ENCODE measurements around the gene WNK4.

The WNK4 gene

DNA sequence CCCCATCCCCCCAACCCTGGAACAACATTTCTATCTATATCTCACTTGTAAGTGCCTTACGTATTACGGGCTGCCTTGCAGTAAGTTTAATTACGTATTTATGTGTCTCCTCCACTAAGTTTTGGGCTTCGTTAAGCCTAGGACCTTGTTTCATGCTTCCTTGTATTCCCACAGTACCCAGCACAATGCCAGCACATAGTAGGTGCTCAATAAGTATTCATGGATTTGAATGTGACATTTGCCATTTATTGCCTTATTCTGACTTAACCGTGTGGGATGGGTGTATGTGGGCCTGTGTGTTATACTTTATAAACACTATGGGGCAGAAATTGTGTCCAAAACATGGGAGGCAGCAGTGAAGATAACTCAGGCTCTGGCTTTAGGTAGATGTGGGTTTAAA is 12.1 kb downstream of the WNK4 start:
- no peak for TF ChIP-seq JUND (IDR thresholded peaks at IDR 0.05; ENCODE audit: low read depth)
- DNase-seq (ENCODE audit: low read depth in 1 of 2, low spot score in 1 of 2) = no peak
- in situ Hi-C loops (cut with HindIII; ENCODE audit: low pct_unique_long_range_greater_than_20kb, low sequenced_read_pairs) = no loop called here

DNA sequence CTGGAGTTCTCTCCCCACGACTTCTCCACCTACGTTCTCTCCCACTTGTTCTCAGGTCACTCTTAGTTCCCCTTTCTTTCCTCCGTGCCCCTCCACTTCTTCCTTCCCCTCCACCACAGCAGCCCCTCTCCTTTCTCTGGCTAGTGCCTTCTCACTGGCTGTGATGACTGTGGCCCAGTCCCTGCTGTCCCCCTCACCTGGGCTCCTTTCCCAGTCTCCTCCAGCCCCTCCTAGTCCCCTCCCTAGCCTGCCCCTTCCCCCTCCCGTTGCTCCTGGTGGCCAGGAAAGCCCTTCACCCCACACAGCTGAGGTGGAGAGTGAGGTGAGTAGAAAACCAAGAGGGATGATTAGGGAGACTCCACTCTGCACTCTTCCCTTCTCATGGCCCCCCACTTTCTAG is 14.7 kb downstream of the WNK4 start:
- in situ Hi-C loops (cut with HindIII; ENCODE audit: low pct_unique_long_range_greater_than_20kb, low sequenced_read_pairs) = no loop called here
- DNase-seq (ENCODE audit: low read depth in 1 of 2, low spot score in 1 of 2) = no peak
- no peak for TF ChIP-seq JUND (IDR thresholded peaks at IDR 0.05; ENCODE audit: low read depth)

DNA sequence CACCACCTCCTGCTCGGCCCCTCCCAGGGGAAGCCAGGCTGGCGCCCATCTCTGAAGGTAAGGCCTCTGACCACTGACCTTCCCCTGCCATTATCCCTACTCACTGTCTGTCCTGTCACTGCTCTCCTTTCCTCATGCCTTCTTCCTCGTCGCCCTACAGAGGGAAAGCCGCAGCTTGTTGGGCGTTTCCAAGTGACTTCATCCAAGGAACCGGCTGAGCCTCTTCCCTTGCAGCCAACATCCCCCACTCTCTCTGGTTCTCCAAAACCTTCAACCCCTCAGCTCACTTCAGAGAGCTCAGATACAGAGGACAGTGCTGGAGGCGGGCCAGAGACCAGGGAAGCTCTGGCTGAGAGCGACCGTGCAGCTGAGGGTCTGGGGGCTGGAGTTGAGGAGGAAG is 15.1 kb downstream of the WNK4 start:
- no peak for DNase-seq (ENCODE audit: low read depth in 1 of 2, low spot score in 1 of 2)
- in situ Hi-C loops (cut with HindIII; ENCODE audit: low pct_unique_long_range_greater_than_20kb, low sequenced_read_pairs) = no loop called here
- no peak for TF ChIP-seq JUND (IDR thresholded peaks at IDR 0.05; ENCODE audit: low read depth)

DNA sequence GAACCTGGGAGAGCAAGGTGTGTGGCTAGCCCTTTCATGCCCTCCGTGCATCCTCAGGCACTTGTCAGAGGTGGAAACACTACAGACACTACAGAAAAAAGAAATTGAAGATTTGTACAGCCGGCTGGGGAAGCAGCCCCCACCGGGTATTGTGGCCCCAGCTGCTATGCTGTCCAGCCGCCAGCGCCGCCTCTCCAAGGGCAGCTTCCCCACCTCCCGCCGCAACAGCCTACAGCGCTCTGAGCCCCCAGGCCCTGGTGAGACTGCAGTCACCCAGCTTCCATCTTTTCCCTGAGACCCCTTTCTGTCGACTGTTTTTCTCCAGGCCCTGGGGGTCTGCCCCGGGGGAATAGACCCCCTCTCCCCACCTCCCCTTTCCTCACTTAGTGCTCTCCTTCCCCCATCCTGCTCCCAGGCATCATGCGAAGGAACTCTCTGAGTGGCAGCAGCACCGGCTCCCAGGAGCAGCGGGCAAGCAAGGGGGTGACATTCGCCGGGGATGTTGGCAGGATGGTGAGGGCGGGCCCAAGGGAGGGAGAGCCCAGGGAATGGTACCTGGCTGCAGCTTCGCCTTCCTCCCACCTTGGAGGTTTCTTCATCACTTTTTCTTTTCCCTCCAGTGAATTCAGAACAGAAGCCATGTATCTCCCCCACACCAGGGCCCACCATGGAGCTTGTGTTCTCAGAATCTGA is 15.8 kb downstream of the WNK4 start:
- no peak for DNase-seq (ENCODE audit: low read depth in 1 of 2, low spot score in 1 of 2)
- no peak for TF ChIP-seq JUND (IDR thresholded peaks at IDR 0.05; ENCODE audit: low read depth)
- in situ Hi-C loops (cut with HindIII; ENCODE audit: low pct_unique_long_range_greater_than_20kb, low sequenced_read_pairs) = no loop called here

DNA sequence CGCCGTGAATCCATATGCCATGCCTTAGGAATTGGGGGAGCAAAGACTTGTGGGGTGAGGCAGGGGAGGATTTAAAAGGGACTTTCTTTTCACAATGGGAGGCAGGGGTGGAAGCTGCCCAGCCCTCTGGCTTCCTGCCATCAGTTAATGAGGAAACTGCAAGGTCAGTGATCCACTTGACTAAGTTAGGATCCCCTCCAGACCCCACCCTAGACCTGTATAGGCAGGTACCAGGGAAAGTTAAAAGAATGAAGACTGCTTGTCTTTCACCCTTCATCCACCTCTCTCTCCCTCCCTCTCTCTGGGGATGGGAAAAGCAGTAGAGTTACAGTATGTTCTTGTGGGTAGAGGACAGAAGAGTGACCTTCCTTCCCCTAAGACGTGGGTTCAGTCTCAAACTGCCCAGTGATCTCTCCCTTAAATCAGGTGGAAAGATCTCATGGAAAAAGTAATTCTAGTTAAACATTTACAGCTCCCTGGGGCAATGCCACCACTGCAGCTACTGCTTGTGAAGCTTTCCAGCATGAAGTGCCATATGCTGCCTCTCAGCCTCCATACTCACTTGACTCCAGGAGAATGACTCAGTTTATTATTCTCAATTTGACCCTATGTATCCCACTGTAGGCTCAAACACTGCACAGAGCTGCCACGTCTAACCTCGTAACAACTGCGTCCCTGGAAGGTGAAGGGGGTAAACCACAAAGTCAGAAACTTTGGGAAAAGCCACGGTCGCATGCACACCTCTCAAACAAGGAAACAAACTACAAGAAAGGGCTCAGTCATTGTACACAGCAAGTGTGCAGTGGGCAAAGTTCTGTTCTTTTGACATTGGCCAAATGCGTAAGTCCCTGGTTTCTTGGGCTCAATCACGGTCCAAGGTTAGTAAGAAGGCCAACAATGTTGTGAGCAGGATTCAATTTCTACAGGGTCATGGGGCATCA is 16.9 kb downstream of the WNK4 start:
- in situ Hi-C loops (cut with HindIII; ENCODE audit: low pct_unique_long_range_greater_than_20kb, low sequenced_read_pairs) = no loop called here
- TF ChIP-seq JUND (IDR thresholded peaks at IDR 0.05; ENCODE audit: low read depth) = no peak
- no peak for DNase-seq (ENCODE audit: low read depth in 1 of 2, low spot score in 1 of 2)

DNA sequence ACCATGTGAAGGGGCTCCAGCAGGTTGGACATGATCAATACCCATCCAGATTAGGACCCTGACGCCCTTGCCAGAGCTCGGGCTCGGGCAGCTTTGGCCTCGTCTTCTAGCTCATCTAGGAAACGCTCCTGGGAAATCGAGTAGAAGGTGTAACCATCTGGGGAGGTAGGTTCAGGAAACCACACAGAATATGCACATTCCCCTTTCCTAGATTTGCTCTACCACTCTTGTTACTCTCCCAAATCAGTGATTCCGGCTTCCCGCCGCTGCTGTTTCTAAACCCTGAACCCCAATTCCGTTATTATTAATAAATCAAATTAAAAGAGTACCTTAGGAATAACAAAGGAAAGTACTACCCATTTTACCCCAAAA is 17.6 kb downstream of the WNK4 start:
- no peak for TF ChIP-seq JUND (IDR thresholded peaks at IDR 0.05; ENCODE audit: low read depth)
- in situ Hi-C loops (cut with HindIII; ENCODE audit: low pct_unique_long_range_greater_than_20kb, low sequenced_read_pairs) = no loop called here
- no peak for DNase-seq (ENCODE audit: low read depth in 1 of 2, low spot score in 1 of 2)

DNA sequence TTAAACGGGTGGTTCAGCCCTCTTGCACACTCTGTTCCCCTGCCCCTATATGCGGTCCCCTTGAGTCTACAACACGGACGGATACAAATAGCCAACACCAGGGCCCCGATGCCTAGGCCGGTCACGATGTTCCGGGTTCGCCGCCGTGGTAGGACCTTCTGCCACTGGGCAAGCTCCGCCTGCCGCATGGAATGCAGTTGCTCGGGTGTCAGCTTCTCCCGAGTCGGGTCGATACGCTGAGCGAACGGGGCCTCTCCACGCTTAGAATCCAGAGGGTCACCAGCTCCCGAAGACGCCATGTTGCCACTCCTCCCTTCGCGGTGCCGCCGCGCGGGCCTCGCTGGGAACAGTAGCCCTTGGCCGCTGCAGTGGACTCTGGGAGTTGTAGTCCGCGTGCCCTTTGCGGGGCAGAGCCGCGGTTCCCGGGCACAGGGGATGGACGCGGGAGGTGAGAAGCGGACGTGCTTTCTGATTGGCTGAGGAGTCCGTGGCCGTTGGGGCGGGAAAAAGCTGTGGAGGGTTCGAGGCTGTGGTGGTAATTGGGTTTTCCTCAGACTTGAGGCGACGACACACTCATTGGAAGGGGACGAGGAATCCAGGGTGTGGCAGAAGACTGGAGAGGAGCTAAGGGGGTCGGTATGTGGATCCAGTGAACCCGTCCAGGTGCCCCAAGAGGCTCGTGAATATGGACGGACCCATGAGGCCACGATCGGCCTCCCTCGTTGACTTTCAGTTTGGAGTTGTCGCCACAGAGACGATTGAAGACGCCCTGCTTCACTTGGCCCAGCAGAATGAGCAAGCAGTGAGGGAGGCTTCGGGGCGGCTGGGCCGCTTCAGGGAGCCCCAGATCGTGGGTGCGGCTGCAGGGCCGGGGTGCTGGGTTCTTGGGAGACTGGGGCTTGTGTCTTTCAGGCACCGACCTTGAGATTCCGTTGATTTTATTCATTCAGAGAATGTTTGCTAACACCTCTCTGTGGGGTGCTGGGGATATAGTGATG is 18.3 kb downstream of the WNK4 start, which contains the start of the genes CNTD1 and COA3:
TSS of gene CNTD1 (plus strand) at position 479 of the 998 bp plus-strand sequence. CDS start at position 686, 207 bp downstream.
TSS of gene COA3 (minus strand) at position 322 of the 998 bp plus-strand sequence. CDS start at position 299, 23 bp downstream.
- in situ Hi-C loops (cut with HindIII; ENCODE audit: low pct_unique_long_range_greater_than_20kb, low sequenced_read_pairs) = no loop called here
- TF ChIP-seq JUND (IDR thresholded peaks at IDR 0.05; ENCODE audit: low read depth) = no peak
- DNase-seq (ENCODE audit: low read depth in 1 of 2, low spot score in 1 of 2) = peak; percentile 82 to 94

DNA sequence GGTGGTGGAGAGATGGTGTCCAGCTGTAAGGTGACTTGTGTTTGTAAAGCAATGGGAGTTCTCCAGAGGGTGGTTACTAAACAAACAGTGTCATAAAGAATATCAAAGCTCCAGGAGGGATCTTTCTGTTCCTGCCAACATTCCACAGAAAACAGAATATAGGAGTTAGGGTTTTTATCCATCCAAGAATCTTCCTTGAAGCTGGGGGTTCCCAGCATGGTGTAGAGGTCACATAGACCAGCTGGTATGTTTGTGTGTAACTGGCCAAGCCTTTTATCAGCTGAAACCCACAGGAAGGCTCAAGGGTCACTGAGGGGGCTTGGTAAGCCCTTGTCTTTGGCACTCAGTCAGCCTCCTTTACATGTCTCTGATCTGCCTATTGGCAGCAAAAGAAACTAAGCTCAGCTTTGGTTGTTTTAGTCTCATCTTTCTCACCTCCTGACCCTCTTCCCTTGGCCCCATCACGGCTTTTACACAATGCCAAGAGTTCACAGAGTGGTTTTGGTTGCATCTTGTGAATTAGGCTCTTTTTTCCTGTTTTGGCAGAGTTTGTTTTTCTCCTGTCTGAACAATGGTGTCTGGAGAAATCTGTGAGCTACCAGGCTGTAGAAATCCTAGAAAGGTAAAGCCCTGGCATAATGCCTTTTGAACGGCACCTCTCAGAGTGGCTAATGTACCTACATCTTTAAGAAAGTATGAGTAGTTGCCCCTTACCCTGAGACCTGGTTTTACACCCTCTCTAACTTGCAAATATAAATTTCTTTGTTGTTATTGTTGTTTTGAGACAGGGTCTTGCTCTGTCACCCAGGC is 22.9 kb downstream of the WNK4 start:
- DNase-seq (ENCODE audit: low read depth in 1 of 2, low spot score in 1 of 2) = peak in 1 of 2 experiments; percentile 58
- in situ Hi-C loops (cut with HindIII; ENCODE audit: low pct_unique_long_range_greater_than_20kb, low sequenced_read_pairs) = no loop called here
- no peak for TF ChIP-seq JUND (IDR thresholded peaks at IDR 0.05; ENCODE audit: low read depth)

DNA sequence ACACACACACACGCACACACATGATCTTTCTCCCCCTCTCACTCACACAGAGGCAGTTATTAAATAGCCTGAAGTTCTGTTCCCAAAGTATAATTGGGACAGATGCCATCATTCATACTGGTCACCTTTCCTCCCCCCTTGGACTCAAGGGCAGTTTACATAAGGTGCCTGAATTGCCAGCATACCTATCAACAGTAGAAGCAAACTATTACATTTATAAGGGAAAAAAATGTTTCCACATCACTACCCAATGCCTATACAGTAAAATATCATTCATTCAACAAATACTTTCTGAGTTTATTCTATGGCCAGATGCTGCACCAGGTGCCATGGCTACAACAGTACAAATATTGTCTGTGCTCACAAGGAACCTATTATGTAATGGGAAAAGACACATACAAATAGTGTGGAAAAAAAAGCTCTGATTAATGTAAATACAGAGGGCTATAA is 24.5 kb downstream of the WNK4 start:
- in situ Hi-C loops (cut with HindIII; ENCODE audit: low pct_unique_long_range_greater_than_20kb, low sequenced_read_pairs) = no loop called here

DNA sequence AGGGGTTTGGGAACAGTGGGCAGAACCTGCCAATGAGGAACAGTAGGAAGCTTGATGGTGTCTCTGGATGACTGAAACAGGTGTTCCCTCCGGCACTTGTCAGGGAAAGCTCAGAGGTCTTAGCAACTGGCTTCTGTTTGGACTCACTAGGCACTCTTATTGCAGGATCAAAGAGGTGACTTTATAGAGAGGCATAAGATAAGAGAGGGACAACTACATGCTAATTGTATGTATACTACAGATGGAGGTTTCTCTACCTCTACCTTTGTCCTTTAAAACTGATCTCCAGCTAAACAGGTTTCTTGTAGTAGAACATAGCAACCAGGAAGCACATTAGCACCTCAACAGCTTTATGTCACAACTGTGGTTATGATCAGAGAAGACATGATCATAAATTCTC is 25.8 kb downstream of the WNK4 start:
- TF ChIP-seq JUND (IDR thresholded peaks at IDR 0.05; ENCODE audit: low read depth) = no peak
- DNase-seq (ENCODE audit: low read depth in 1 of 2, low spot score in 1 of 2) = peak in 1 of 2 experiments; percentile 32
- in situ Hi-C loops (cut with HindIII; ENCODE audit: low pct_unique_long_range_greater_than_20kb, low sequenced_read_pairs) = no loop called here

More for the DNA sequence above, 24.5 kb downstream of the WNK4 start:
- no peak for TF ChIP-seq JUND (IDR thresholded peaks at IDR 0.05; ENCODE audit: low read depth)
- DNase-seq (ENCODE audit: low read depth in 1 of 2, low spot score in 1 of 2) = peak; percentile 48 to 97

DNA sequence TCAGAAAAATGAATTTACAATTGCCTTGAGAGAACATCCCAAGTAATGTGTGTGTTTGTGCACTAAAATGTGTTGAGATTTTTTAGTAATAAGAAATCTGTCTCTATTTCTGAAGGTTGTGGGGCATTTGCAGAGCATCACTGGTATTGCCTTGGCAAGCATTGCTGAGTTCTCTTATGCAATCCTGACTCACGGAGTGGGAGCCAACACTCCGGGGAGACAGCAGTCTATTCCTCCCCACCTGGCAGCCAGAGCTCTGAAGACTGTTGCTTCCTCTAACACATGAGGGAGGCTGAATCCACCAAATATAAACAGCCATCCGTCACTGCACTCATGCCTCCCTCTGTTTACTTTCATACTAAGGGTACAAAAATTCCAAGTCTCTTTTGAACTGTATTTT is 28.8 kb downstream of the WNK4 start:
- in situ Hi-C loops (cut with HindIII; ENCODE audit: low pct_unique_long_range_greater_than_20kb, low sequenced_read_pairs) = no loop called here
- DNase-seq (ENCODE audit: low read depth in 1 of 2, low spot score in 1 of 2) = no peak
- no peak for TF ChIP-seq JUND (IDR thresholded peaks at IDR 0.05; ENCODE audit: low read depth)
